ENCODE data around the gene RECK. TPM values are rescaled to one million over a fixed set of nuclear protein-coding genes. Genes with fewer than 3 reads are reported as not detected.
A peak's percentile ranks its signal among the peaks of the same experiment; 100 is the strongest.
"Not testable (repeated sequence)": the region's sequence is repeated elsewhere in the genome, so short reads cannot be mapped to it uniquely, and the experiment has no call there.

Gene RECK
- total RNA-seq (ENCODE audit: insufficient read depth, low replicate concordance) = 12.0 TPM

DNA sequence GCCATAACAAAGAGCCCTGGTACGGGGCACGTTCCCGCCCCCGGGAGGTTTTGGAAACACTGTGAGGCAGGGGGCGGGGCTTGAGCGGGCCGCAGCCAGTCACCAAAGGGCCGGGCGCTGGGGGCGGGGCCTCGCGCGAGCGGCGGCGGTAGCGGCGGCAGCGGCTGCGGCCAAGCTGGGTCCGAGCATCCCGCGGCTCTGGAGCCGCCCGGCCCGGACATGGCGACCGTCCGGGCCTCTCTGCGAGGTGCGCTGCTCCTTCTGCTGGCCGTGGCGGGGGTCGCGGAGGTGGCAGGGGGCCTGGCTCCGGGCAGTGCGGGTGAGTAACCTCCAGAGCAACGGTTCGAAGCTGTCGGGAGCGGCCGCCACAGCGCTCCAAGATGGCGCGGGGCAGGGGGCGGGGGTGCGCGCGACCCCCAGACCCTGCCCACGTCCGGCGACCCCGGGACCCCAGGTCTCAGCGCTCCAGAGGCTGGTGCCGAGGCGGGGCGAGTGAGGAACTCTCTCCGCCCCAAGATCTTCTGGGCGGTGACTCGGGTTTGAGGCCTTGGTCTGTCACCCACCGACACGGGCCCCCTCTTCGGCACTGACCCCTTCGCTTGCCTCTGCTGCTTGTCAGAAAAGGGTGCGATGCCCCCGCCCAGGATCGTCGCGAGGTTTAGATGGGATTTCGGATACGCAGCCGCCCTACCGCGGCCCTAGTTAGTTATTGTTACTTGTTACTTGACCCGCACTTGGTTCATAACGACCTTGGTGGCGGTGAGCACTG is at the start of gene RECK:
RECK (plus strand) TSS at position 134 of the 769 bp plus-strand sequence; CDS start at position 220, 86 bp downstream.
- DNase-seq (ENCODE audit: low spot score) = peak; percentile 81

GRCh38 chr9:35990155-35990554 is 46.6 kb upstream of the RECK start:
- no peak for DNase-seq (ENCODE audit: low spot score)

DNA sequence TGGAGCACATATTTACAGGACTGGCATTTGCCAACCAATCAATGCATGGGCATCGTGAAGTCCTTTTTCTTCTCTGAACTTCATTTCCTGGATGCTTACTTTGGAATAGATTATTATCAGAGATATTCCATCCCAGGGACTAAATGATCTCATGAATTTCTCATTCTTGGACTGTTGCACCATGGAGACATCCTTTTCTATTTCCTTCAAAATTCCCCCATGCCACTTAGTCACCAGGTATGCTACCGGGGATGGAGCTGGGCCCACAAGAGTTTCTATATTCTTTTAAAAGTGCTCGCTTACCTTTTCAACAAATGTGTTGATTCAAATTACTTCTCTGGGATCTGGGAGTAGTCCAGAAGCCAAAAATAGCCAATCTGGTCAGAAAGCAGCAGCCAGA is 43.6 kb upstream of the RECK start:
- not testable (repeated sequence) for DNase-seq (ENCODE audit: low spot score)

DNA sequence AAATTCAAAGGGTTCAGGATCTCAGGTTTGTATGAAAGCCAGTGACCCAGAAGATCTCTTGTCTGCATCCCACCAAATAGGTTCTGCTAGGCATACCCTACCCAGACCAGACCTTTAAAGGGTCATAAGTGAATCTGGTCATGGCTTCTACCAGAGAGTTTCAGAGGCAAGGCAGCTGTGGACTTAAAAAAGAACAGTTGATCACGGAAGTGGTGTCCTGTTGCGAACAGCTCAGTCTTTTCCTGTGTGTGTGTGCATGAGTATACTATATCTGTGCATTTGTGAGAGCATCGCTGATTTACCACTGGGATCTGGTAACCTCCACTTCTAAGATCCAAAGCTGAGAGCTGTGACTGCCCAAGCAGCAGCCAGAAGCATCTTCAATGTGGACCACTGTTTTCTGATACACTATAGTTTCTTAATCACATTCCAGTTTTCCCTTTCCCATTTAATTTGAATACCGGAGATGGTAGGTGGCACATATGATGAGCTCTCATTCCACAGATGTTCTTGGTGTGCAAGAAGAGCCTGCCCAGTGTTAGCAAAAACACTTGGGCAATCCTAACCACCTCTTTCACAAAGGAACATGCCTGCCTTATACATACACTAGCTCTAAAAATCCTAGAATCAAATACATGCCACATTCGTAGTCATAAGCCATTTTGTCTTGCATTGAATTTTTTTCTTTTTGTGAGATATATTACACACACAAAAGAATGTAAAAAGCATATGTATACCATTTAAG is 42.6 kb upstream of the RECK start:
- DNase-seq (ENCODE audit: low spot score) = no peak

DNA sequence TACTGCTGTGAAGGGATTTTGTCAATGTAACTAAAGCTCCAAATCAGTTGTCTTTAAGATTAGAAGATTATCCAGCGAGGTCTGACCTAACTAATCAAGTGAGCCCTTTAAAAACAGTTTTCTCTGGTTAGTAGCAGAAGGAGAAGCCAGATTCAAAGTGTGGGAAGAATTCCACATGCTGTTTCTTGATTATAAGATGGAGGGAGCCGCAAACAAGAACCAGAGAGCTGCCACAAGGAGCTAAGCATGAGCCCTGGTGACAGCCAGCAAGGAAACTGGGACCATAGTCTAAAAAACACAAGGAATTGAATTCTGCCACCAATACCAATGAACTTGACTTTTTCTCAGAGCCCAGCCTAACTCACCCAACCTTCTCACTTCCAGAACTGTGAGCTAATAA is 41.8 kb upstream of the RECK start:
- DNase-seq (ENCODE audit: low spot score) = no peak

GRCh38 chr9:35996358-35996970 is 40.2 kb upstream of the RECK start:
- peak; percentile 43 for DNase-seq (ENCODE audit: low spot score)

DNA sequence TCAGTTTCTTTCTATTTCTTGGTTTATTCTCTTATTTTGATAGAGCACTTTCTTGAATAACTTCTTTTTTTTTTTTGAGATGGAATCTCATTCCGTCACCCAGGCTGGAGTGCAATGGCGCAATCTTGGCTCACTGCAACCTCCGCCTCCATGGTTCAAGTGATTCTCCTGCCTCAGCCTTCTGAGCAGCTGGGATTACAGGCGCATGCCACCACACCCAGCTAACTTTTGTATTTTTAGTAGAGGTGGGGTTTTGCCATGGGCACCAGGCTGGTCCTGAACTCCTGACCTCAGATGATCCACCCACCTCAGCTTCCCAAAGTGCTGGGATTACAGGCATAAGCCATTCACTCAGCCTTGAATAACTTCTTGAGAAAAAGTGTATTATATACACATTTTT is 39.7 kb upstream of the RECK start:
- DNase-seq (ENCODE audit: low spot score) = not testable (repeated sequence)

- no peak for DNase-seq (ENCODE audit: low spot score)
These were observed 38.4 kb upstream of the RECK start for GRCh38 chr9:35998333-35998732.

- no peak for DNase-seq (ENCODE audit: low spot score)
These were observed 30.8 kb upstream of the RECK start for GRCh38 chr9:36005891-36006290.

GRCh38 chr9:36006549-36007315 is 30.0 kb upstream of the RECK start:
- no peak for DNase-seq (ENCODE audit: low spot score)

DNA sequence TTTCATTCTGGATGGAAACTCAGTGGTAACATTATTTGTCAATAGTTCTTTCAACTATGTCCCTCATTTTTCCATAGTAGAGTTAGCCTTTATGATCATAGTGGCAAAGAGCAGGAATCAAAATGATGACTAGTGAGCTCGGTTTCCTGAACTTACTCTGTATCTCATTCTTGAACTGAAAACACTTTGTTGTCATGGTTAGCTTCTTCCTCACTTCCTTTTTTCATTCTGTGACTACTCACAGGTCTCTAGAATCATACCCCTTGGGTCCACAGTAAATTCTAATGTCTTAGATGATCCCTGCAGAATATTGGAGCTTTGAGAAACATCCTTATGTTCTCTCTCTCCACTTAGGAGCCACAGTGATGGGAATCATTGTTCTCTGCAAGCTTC is 29.4 kb upstream of the RECK start:
- no peak for DNase-seq (ENCODE audit: low spot score)

GRCh38 chr9:36007852-36008251 is 28.9 kb upstream of the RECK start:
- no peak for DNase-seq (ENCODE audit: low spot score)

DNA sequence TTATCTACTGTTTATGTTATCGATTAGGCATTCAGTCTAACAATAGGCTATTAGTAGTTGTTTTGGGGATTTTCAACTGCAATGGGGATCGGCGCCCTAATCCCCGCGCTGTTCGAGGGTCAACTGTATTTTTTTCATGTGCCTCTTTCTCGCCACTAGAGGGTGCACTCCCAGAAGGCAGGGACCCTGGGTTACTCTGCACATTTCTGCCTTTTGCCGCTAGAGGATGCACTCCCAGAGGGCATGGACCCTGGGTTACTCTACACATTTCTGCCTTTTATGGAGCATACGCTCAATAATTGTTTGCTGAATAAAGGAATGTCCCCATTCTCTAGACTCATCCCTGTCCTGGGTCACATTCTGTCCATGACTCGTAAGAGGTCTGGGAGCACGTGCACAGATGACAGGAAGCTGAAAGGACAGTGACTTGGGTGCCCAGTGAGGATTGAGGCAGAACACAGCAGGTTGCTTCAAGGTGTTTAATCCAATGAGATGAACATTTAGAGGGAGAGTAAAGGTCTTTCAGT is 27.9 kb upstream of the RECK start:
- peak; percentile 63 for DNase-seq (ENCODE audit: low spot score)

- no peak for DNase-seq (ENCODE audit: low spot score)
These were observed 25.3 kb upstream of the RECK start for GRCh38 chr9:36011379-36011778.

GRCh38 chr9:36017278-36017677 is 19.4 kb upstream of the RECK start:
- DNase-seq (ENCODE audit: low spot score) = no peak

DNA sequence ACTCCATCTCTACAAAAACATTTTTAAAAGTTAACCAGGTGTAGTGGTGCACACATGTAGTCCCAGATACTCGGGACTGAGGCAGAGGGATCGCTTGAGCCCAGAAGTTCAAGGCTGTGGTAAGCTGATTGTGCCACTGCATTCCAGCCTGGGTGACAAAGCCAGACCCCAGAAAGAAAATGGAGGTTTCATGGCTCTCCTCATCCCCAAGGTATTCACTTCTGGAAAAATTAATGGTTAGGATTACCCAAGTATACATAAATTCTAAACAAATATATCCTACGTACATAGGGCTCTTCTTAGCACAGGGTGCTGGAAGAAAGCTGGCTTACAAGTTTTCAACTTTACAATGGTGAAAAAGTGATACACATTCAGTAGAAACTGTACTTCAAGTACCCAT is 18.6 kb upstream of the RECK start:
- no peak for DNase-seq (ENCODE audit: low spot score)

DNA sequence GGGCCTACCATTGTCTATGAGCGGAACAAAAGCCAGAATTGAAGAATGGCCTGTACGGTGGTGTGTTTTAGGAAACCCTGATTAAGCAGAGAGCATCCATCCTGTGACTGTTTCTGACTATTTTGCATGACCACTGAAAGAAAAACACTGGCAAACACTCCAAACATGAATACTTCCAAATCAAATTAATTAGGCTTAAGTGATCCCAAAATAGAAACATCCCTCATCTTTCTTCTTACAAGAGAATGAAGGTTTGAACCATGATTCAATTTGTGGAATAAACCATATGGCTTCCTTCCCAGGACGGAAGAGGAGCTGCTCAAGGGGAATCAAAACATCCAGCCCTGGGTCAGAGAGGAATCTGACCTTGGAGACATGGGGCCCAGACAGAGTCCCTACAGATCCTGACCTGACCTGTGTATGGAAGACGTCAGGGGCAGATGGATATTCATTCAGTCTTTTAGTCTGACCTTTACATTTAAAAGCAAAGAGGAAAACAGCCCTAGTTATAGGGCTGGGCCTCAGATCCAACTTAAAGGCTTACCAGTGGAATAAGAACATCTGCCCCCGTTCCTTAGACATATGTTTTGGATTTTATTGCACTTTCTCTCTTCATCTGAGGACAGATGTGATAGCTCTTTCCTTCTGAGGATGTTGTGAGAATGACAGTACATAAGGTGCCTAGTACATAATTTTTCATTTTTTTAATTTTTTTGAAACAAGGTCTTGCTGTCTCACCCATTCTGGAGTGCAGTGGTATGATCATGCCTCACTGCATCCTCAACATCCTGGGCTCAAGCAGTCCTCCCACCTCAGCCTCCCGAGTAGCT is 17.6 kb upstream of the RECK start:
- peak; percentile 59 for DNase-seq (ENCODE audit: low spot score)

- DNase-seq (ENCODE audit: low spot score) = no peak
These were observed 14.7 kb upstream of the RECK start for GRCh38 chr9:36021968-36022367.

- peak; percentile 73 for DNase-seq (ENCODE audit: low spot score)
These were observed 13.3 kb upstream of the RECK start for GRCh38 chr9:36023260-36024048.

DNA sequence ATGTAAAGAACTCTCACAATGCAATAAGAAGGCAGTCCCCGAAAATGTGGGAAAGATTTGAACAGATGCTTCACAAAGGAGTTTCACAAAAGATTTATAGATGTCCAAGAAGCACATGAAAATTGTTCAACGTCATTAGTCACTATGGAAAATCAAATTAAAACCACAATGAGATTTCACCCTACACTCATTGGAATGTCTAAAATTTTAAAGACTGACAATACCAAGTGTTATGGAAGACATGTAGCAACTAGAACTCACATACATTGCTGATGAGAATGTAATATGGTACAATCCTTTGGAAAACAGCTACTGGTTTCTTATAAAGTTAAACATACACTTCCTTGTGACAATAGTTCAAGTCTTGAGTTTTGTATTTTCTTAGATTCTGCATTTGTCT is 11.0 kb upstream of the RECK start:
- DNase-seq (ENCODE audit: low spot score) = no peak

Data from umbilical cord (tissue), 2 donors.